Peyer's patch (tissue), 4 donors: Measurements from ENCODE around the gene CCDC186. TPM values are rescaled to one million over a fixed set of nuclear protein-coding genes. Genes with fewer than 3 reads are reported as not detected.

Experiments
- DNase-seq, 3 donors: peaks; one replicate each; pipeline ENCODE4 v3.0.0-alpha.2; 2017 to 2019
- H3K27ac ChIP-seq, 4 donors: fragments of 200-600 bp; sonication (generic); one replicate each; pipeline ENCODE4 v1.5.1; 2016 to 2019
- H3K27me3 ChIP-seq, 2 donors: fragments of 200-600 bp; sonication (generic); one replicate each; pipeline ENCODE4 v1.5.1; 2019
- H3K36me3 ChIP-seq, 3 donors: fragments of 200-600 bp; sonication (generic); one replicate each; pipeline ENCODE4 v1.5.1; 2016 to 2019
- H3K4me1 ChIP-seq, 4 donors: fragments of 200-600 bp; sonication (generic); one replicate each; pipeline ENCODE4 v1.5.1; 2016 to 2019
- H3K4me3 ChIP-seq, 4 donors: fragments of 200-600 bp; sonication (generic); 1 replicate in 3 of 4; 2 replicates in 1 of 4; pipeline ENCODE4 v1.5.1; 2016 to 2019; ENCODE audit warnings: mild to moderate bottlenecking in 1 of 4
- H3K9me3 ChIP-seq, 4 donors: fragments of 200-600 bp; sonication (generic); one replicate each; pipeline ENCODE4 v1.5.1; 2016 to 2019; ENCODE audit warnings: mild to moderate bottlenecking in 1 of 4
- POLR2A ChIP-seq, 2 donors: fragments of 450-650 bp; IDR thresholded peaks; one replicate each; pipeline ENCODE4 v1.5.1; 2017; ENCODE audit warnings: antibody characterized with exemption in 2 of 2, mild to moderate bottlenecking in 2 of 2, moderate library complexity in 2 of 2
- small RNA-seq, 2 donors: library from RNA; depleted of rRNA; stranded (forward); fragments of <200 nt; gene quantifications; one replicate each; pipeline ENCODE3, GENCODE V24; 2016
- total RNA-seq, 4 donors: library from RNA; depleted of rRNA; stranded (reverse); fragments of >200 nt; gene quantifications; one replicate each; pipeline ENCODE4 v1.1.0, GENCODE V29; 2016
- TF ChIP-seq, protein P1 (sequence below), 6 experiments: fragments of 450-650 bp in 4 of 6; fragments of 200-600 bp in 2 of 6; sonication (generic) in 1 of 6; IDR thresholded peaks; one replicate each; pipeline ENCODE4 v1.5.1; 2017 to 2019; ENCODE audit warnings: antibody characterized with exemption in 6 of 6, mild to moderate bottlenecking in 3 of 6, moderate library complexity in 1 of 6

Gene CCDC186
- total RNA-seq, 4 donors from 2014 or later, result 30.5 to 68.0 (median 50.9) TPM

DNA sequence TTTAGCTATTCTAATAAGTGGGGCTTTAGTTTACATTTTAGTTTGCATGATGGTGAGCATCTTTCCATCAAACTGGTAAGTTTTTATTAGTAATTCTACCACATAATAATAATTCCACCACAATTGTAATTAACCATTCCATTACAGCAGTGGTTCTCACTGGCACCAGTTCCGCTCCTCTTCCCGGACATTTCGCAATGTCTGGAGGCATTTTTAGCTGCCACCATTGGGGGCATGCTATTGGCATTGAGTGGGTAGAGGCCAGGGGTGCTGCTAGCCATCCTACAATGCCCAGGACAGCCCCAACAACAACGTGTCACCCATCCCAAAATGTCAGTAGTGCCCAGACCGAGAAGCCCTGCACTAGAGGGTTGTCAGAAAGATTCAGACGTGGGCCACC lies 98.9 kb downstream of the CCDC186 start:
- Histone ChIP-seq H3K27me3 (no peaks in the 10 kb centered on the region), H3K27ac (no peak overlapping the region), H3K36me3 (no peaks in the 10 kb centered on the region), H3K9me3 (no peaks in the 10 kb centered on the region), H3K4me3 (no peak overlapping the region), H3K4me1 (no peaks in the 10 kb centered on the region)
- no peak for DNase-seq
- TF ChIP-seq, protein P1, sequence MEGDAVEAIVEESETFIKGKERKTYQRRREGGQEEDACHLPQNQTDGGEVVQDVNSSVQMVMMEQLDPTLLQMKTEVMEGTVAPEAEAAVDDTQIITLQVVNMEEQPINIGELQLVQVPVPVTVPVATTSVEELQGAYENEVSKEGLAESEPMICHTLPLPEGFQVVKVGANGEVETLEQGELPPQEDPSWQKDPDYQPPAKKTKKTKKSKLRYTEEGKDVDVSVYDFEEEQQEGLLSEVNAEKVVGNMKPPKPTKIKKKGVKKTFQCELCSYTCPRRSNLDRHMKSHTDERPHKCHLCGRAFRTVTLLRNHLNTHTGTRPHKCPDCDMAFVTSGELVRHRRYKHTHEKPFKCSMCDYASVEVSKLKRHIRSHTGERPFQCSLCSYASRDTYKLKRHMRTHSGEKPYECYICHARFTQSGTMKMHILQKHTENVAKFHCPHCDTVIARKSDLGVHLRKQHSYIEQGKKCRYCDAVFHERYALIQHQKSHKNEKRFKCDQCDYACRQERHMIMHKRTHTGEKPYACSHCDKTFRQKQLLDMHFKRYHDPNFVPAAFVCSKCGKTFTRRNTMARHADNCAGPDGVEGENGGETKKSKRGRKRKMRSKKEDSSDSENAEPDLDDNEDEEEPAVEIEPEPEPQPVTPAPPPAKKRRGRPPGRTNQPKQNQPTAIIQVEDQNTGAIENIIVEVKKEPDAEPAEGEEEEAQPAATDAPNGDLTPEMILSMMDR (IDR thresholded peaks at IDR 0.05), result no peak
- no peak for TF ChIP-seq POLR2A (IDR thresholded peaks at IDR 0.05)

DNA sequence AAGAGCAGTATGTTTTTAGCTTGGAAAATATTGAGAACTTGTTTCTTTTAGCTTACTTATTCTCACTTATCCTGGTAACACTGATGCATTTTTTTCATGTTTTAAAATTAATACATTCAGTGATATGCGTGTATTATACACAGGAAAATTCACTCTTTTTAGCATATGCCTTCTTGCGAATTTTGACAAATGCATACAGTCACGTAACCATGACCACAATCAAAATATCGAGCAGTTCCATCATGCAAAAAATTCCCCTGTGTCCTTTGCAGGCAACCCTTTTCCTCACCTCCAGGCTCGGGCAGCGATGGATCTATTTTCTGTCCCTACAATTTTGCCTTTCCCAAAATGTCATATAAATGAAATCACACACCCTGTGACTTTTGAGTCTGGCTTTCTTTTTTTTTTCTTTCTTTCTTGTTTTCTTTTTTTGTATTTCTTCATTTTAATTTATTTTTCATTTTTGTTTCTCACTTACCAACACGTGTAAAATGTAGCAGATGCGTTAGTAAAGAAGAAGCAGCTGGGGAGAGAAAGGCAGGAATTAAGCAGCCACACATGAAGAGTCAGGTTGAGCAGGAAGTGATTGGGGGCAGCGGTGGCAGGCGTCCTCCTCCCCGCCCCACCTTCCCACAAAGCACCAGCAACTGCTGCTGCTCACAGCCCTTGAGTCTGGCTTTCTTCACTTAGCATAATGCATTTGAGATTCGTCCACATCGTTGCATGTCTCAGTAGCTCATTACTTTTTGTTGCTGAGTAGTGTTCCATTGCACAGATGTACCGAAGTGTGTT lies 100.4 kb downstream of the CCDC186 start:
- DNase-seq, result peak in 2 of 3 donors; percentile 30 to 65
- H3K36me3 ChIP-seq, result no peaks in the 10 kb centered on the region
- no peaks in the 10 kb centered on the region for H3K9me3 ChIP-seq
- no peak for TF ChIP-seq POLR2A (IDR thresholded peaks at IDR 0.05)
- TF ChIP-seq, protein P1 (IDR thresholded peaks at IDR 0.05), result no peak
- no peak overlapping the region for H3K27ac ChIP-seq
- H3K4me3 ChIP-seq, result no peak overlapping the region
- no peaks in the 10 kb centered on the region for H3K4me1 ChIP-seq
- no peaks in the 10 kb centered on the region for H3K27me3 ChIP-seq

GRCh38 chr10:114071178-114071577 lies 102.8 kb downstream of the CCDC186 start:
- Histone ChIP-seq H3K27ac (no peak overlapping the region), H3K4me1 (no peaks in the 10 kb centered on the region), H3K27me3 (no peaks in the 10 kb centered on the region), H3K4me3 (no peak overlapping the region), H3K9me3 (no peaks in the 10 kb centered on the region), H3K36me3 (no peaks in the 10 kb centered on the region)
- DNase-seq, result no peak
- TF ChIP-seq POLR2A (IDR thresholded peaks at IDR 0.05), result no peak
- TF ChIP-seq, protein P1 (IDR thresholded peaks at IDR 0.05), result no peak

Small RNAs within 50 kb of the gene (small RNA-seq; reads per million reads assigned to genes)
- gene RF02277, result 0 reads per million in 2 donors
- gene RNU6-709P, result 0 reads per million in 2 donors

Other genes with a start within 250 kb of the CCDC186 start
- gene ADRB1, start 130.3 kb downstream of the CCDC186 start, total RNA-seq, result 1 to 10 TPM in 3 of 4 donors, not detected in 1; 3.1 to 8.0 (median 4.6) TPM
- gene TDRD1, start 5.2 kb upstream of the CCDC186 start, total RNA-seq, result 1 to 10 TPM in 1 of 4 donors, not detected in 3; 1.7 TPM
- 10 to 100 TPM in 2 of 4 donors, 1 to 10 TPM in 2; 5.0 to 20.8 (median 11.3) TPM for gene VWA2, start 65.1 kb upstream of the CCDC186 start, total RNA-seq
- 10 to 100 TPM in 2 of 4 donors, 1 to 10 TPM in 2; 6.5 to 35.5 (median 12.9) TPM for gene AFAP1L2, start 230.3 kb upstream of the CCDC186 start, total RNA-seq